Astrocyte (in vitro differentiated cells and primary cell): ENCODE data around the gene CIB4.

Source experiments
- EZH2 ChIP-seq: IDR thresholded peaks from 2 replicates; pipeline ENCODE4 v1.6.1; 2012; ENCODE audit warnings: mild to moderate bottlenecking, low read length, inconsistent platforms; ENCODE audit not compliant: insufficient read depth
- TF ChIP-seq, protein P1 (sequence below): IDR thresholded peaks from 2 replicates; pipeline ENCODE4 v1.5.1; 2011; ENCODE audit warnings: low read depth, mild to moderate bottlenecking, inconsistent platforms, low read length, moderate library complexity; ENCODE audit not compliant: insufficient read depth

- TF ChIP-seq, protein P1, sequence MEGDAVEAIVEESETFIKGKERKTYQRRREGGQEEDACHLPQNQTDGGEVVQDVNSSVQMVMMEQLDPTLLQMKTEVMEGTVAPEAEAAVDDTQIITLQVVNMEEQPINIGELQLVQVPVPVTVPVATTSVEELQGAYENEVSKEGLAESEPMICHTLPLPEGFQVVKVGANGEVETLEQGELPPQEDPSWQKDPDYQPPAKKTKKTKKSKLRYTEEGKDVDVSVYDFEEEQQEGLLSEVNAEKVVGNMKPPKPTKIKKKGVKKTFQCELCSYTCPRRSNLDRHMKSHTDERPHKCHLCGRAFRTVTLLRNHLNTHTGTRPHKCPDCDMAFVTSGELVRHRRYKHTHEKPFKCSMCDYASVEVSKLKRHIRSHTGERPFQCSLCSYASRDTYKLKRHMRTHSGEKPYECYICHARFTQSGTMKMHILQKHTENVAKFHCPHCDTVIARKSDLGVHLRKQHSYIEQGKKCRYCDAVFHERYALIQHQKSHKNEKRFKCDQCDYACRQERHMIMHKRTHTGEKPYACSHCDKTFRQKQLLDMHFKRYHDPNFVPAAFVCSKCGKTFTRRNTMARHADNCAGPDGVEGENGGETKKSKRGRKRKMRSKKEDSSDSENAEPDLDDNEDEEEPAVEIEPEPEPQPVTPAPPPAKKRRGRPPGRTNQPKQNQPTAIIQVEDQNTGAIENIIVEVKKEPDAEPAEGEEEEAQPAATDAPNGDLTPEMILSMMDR = no peak
- no peak for TF ChIP-seq EZH2
These were observed 11.4 kb downstream of the CIB4 start for GRCh38 chr2:26629751-26630150.
